Activated T-helper 17 cell treated with anti-CD3 and anti-CD28 coated beads, Interleukin-2, amount 50 U/mL, for 72 hours (primary cell): Measurements from ENCODE around the gene KCNQ1. TPM values are rescaled to one million over a fixed set of nuclear protein-coding genes. Genes with fewer than 3 reads are reported as not detected.
A peak's percentile ranks its signal among the peaks of the same experiment; 100 is the strongest.

Source experiments
- ATAC-seq: fragments of 150-1000 bp; cut with Tn5 transposase; replicated peaks from 2 replicates; pipeline ENCODE4 v1.10.0; 2021; ENCODE audit warnings: mild to moderate bottlenecking, moderate library complexity
- H3K27ac Mint-ChIP-seq: one replicate; pipeline ENCODE4 v1.8.0; 2022; ENCODE audit warnings: mixed read lengths
- H3K27me3 Mint-ChIP-seq: one replicate; pipeline ENCODE4 v1.8.0; 2022; ENCODE audit warnings: mixed read lengths
- H3K36me3 Mint-ChIP-seq: one replicate; pipeline ENCODE4 v1.8.0; 2022; ENCODE audit warnings: low read depth, mild to moderate bottlenecking, mixed read lengths
- H3K4me1 Mint-ChIP-seq: one replicate; pipeline ENCODE4 v1.8.0; 2022; ENCODE audit warnings: mixed read lengths
- H3K4me3 Mint-ChIP-seq: one replicate; pipeline ENCODE4 v1.8.0; 2022; ENCODE audit warnings: mild to moderate bottlenecking, mixed read lengths
- H3K9me3 Mint-ChIP-seq: one replicate; pipeline ENCODE4 v1.8.0; 2022; ENCODE audit warnings: mixed read lengths
- total RNA-seq, 2 donors: library from RNA; stranded (reverse); gene quantifications; one replicate each; pipeline ENCODE4 v1.2.3, GENCODE V29; 2022

Gene KCNQ1
- total RNA-seq, 2 donors from 2014 or later: 7.0 to 9.7 TPM

- no peaks in the 10 kb centered on the region for H3K4me1 Mint-ChIP-seq
- no peaks in the 10 kb centered on the region for H3K27me3 Mint-ChIP-seq
- H3K4me3 Mint-ChIP-seq: no peak overlapping the region
- no peaks in the 10 kb centered on the region for H3K9me3 Mint-ChIP-seq
- no peak for ATAC-seq
- no peaks in the 10 kb centered on the region for H3K36me3 Mint-ChIP-seq
- H3K27ac Mint-ChIP-seq: no peak overlapping the region
Observed at GRCh38 chr11:2685051-2685450, 240.2 kb downstream of the KCNQ1 start.

- Mint-ChIP-seq H3K9me3 (no peaks in the 10 kb centered on the region), H3K27ac (no peak overlapping the region), H3K27me3 (no peaks in the 10 kb centered on the region), H3K36me3 (no peaks in the 10 kb centered on the region), H3K4me1 (no peaks in the 10 kb centered on the region), H3K4me3 (no peak overlapping the region)
- no peak for ATAC-seq
Observed at GRCh38 chr11:2685566-2686359, 241.0 kb downstream of the KCNQ1 start.

DNA sequence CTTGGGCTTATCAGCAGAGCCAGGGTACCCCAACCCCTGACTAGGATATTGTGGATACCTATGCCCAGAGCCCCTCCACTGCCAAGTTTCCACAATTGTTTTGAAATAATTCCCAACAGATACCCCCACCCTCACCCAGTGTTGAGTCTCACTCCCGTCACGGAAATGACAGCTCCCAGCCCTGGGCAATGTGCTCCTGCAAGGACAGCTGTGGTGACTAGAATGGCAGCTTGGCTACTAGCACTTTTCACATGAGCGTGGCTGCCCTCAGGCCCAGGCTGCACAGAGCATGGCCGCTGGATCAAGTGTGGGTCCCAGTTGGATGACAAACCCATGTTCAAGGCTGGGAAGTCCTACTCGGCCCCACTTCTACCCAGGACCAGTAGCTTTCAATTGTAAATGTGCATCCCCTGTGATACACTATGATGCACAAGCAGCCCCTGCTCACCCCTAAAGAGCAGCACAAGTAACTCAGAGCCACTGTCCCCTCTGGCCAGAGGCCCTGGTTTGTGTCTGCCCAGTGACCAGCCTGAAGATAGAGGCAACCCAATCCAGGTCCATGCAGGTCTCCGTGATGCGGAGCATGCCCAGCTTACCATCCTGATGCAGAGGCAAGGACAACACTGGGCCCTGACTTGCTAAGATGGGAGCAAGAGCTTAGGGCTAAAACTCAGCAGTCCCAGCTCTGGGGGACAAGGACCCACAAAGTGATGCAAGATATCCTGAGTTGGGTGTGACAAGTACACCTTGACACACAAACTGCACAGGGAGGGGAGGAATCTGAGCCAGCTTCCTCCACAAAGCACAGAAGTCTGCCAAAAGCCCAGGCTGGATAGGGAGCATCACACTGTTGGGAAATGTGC, 241.8 kb downstream of the KCNQ1 start:
- no peak overlapping the region for H3K27ac Mint-ChIP-seq
- H3K36me3 Mint-ChIP-seq: no peaks in the 10 kb centered on the region
- no peak for ATAC-seq
- no peaks in the 10 kb centered on the region for H3K4me1 Mint-ChIP-seq
- H3K4me3 Mint-ChIP-seq: no peak overlapping the region
- H3K27me3 Mint-ChIP-seq: no peaks in the 10 kb centered on the region
- no peaks in the 10 kb centered on the region for H3K9me3 Mint-ChIP-seq

DNA sequence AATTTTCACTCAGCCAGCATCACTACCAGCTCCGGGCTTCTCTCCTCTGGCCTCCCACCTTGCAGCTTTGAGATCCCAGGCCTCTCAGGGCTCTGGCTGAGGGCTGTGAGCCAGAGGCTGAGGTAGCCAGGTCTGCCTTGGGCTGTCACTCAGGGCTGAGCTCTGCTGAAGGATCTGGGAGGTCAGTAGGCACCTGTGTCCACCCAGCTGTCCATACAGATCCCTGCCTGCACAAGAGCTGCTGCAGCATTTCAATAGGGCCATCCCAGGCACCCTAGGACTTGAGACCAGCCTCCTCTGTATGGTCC, 242.4 kb downstream of the KCNQ1 start:
- H3K27me3 Mint-ChIP-seq: no peaks in the 10 kb centered on the region
- no peaks in the 10 kb centered on the region for H3K9me3 Mint-ChIP-seq
- H3K27ac Mint-ChIP-seq: no peak overlapping the region
- no peak for ATAC-seq
- H3K4me1 Mint-ChIP-seq: no peaks in the 10 kb centered on the region
- no peaks in the 10 kb centered on the region for H3K36me3 Mint-ChIP-seq
- H3K4me3 Mint-ChIP-seq: no peak overlapping the region

DNA sequence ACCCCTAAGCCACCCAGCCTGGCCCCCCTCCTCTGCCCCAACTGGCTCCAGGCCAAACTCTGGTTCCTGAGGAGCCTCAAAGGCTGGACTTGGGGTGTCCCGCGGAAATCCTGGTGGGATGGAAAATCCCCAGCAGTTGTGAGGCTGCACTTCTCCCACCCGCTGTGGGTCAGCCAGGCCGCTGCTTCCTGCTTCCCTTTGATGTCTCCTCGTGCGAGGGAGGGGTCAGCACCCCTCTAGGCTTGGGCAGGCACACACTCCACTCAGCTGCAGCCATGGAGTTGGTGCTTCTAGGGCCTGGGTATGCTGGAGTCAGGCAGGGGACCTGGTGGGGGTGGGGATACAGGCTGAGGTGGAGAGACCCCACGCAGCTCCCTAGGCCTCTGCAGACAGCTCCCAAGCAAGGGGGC, 243.0 kb downstream of the KCNQ1 start:
- no peaks in the 10 kb centered on the region for H3K4me1 Mint-ChIP-seq
- H3K9me3 Mint-ChIP-seq: no peaks in the 10 kb centered on the region
- H3K27me3 Mint-ChIP-seq: no peaks in the 10 kb centered on the region

GRCh38 chr11:2688381-2689231, 243.8 kb downstream of the KCNQ1 start:
- Mint-ChIP-seq H3K4me1 (no peaks in the 10 kb centered on the region), H3K27ac (no peak overlapping the region), H3K27me3 (no peaks in the 10 kb centered on the region), H3K4me3 (no peak overlapping the region), H3K9me3 (no peaks in the 10 kb centered on the region), H3K36me3 (no peaks in the 10 kb centered on the region)
- no peak for ATAC-seq

More for the DNA sequence above, 243.0 kb downstream of the KCNQ1 start:
- ATAC-seq: no peak
- Mint-ChIP-seq H3K27ac (no peak overlapping the region), H3K36me3 (no peaks in the 10 kb centered on the region), H3K4me3 (no peak overlapping the region)

DNA sequence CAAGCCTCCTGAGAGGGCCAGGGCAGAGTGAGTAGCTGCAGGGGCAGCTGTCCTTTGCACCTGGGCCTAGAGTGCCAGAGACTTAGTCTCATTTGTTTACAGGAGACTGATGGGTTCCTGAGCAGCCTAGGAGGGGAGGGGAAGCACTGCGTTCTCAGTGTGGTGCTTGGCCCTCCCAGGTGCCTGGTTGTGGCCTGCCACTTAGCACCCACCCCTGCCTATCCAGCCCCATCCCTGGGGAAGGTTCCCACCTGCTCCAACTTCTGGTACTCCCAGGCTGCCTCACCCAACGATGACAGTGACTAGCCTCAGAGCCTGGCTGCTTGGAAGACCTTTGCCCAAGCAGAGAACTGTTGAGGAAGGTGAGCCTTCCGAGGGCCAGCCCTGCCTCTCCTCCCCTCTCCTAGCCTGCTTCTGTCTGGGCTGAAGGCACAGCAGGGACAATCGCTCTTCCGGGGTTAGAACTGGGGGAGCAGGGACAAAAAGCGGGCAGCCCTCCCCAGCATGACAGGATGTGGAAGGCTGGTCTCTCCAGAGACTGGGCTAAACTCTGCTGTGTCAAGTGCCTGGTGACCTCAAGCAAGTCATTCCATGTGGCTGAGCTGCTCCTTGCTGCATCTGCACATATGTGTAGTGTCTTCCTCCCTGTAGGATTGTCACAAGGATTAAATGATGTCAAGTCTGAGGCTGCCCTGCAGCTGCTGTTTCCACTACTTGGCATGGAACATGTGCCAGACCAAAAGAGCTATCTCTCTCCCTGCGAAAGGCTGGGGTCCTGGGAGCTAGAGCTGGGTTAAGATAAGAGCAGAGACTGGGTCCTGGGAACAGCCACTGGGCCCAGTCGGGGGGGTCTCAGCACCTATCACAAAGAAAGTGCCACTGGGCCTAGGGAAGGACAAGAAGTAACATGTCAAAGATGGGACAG, 245.1 kb downstream of the KCNQ1 start:
- Mint-ChIP-seq H3K36me3 (no peaks in the 10 kb centered on the region), H3K27ac (no peak overlapping the region), H3K9me3 (no peaks in the 10 kb centered on the region), H3K4me3 (no peak overlapping the region), H3K4me1 (no peaks in the 10 kb centered on the region), H3K27me3 (no peaks in the 10 kb centered on the region)
- no peak for ATAC-seq

DNA sequence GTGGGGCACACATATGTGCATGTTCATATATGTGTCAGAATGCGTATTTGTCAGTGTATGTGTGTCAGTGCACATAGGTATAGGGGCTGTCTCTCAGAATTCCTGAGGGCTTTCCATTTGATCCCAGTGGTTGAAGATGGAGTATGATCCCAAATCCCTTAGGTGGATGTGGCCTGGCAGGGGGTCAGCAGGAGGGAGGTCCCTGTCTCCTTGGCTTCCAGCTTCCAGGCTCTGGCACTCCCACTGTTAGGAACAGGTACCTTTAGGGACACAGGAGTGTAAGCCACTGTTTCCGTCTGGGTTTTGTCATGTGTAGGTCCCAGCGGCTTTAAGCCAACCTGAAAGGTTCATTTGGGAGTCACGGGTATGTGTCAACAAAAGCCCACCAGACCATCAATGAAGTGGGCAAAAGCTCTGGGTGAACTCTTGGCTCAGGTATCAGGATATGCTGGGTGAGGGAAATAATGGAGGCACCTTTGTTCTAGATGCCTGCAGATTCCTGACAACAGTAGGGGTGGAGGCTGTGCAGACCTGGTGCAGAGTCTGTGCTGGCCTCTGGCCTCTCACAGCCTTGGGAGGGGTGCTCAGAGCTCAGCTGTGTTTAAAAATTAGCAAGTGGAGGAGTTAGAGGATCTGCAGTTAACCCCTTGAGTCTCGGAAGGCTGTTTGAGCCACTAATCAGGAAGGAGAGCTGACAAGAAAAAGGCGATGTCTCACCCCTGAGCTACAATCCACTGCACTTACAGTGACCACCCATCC, 246.0 kb downstream of the KCNQ1 start:
- no peak overlapping the region for H3K27ac Mint-ChIP-seq
- no peaks in the 10 kb centered on the region for H3K9me3 Mint-ChIP-seq
- no peaks in the 10 kb centered on the region for H3K36me3 Mint-ChIP-seq
- no peaks in the 10 kb centered on the region for H3K27me3 Mint-ChIP-seq
- no peak for ATAC-seq
- H3K4me1 Mint-ChIP-seq: no peaks in the 10 kb centered on the region
- no peak overlapping the region for H3K4me3 Mint-ChIP-seq

DNA sequence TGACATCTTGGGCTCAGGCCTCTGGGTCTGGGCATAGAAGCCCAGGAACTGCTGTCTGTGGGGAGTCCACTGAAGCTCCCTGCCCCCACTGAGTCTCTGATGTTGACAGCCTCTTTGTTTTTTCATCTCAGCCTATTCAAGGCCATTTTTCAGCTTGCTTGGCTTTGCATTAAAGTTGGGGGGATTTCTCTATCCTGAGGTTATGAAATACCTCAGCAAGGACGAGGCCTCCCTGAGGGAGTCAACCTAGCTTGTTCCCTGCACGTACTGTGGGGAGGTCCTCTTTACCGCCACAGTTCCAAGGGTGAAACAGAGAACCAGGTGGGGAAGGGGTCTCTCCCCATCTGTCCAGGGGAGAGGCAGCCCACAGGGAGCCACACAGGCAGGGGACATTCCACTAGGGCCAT, 246.6 kb downstream of the KCNQ1 start:
- ATAC-seq: no peak
- Mint-ChIP-seq H3K27me3 (no peaks in the 10 kb centered on the region), H3K4me3 (no peak overlapping the region), H3K4me1 (no peaks in the 10 kb centered on the region), H3K27ac (no peak overlapping the region), H3K36me3 (no peaks in the 10 kb centered on the region), H3K9me3 (no peaks in the 10 kb centered on the region)

DNA sequence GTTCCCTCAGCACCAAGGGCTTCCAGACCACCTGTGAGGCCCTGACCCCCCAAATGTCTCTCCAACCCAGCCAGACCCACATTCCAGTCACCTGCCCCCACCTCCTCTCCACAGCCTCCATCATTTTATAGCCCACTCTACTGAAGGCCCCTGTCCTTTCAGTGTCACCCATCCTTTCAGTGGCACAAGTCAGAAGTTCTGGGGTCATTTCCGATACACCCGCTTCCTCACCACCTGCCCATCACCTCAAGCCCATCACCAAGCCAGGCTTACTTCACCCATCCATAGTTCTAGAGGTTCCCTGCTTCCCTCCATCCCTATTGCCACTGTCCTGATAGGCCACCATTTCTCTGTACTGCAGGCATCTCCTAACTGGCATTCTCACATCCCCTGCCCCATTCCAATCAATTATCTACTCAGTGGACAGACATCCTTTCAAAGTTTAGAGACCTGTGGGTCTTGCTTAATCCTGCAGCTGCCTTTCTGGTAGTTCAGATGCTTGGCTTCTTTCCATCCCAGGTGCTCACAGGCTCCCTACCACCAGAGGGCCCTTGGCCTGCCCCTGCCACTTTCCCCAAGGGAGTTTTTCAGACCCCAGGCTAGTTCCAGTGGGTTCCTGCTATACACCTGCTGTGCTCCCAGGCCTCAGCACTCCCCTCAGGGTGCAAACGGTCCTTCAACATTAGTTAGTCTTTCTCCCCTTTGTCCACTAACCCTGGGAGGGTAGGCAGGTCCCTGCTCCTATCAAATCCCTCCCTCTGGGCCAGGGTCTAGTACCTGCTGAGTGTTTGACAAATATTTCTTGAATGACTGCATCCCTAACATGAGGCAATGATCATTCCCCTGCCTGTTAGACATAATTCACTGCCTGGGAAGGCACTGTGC, 247.4 kb downstream of the KCNQ1 start:
- H3K4me1 Mint-ChIP-seq: no peaks in the 10 kb centered on the region
- no peaks in the 10 kb centered on the region for H3K36me3 Mint-ChIP-seq
- no peaks in the 10 kb centered on the region for H3K9me3 Mint-ChIP-seq

GRCh38 chr11:2693271-2694261, 248.8 kb downstream of the KCNQ1 start:
- H3K36me3 Mint-ChIP-seq: no peaks in the 10 kb centered on the region
- no peaks in the 10 kb centered on the region for H3K27me3 Mint-ChIP-seq
- ATAC-seq: no peak

More for the DNA sequence above, 247.4 kb downstream of the KCNQ1 start:
- H3K27me3 Mint-ChIP-seq: no peaks in the 10 kb centered on the region
- ATAC-seq: no peak
- H3K27ac Mint-ChIP-seq: peak overlapping the region; percentile 2
- H3K4me3 Mint-ChIP-seq: no peak overlapping the region

More at GRCh38 chr11:2693271-2694261, 248.8 kb downstream of the KCNQ1 start:
- H3K4me3 Mint-ChIP-seq: no peak overlapping the region
- H3K4me1 Mint-ChIP-seq: no peaks in the 10 kb centered on the region
- no peaks in the 10 kb centered on the region for H3K9me3 Mint-ChIP-seq
- H3K27ac Mint-ChIP-seq: no peak overlapping the region
